Measurements from ENCODE around the gene ZNHIT3. TPM values are rescaled to one million over a fixed set of nuclear protein-coding genes. Genes with fewer than 3 reads are reported as not detected.
"Not testable (repeated sequence)": the region's sequence is repeated elsewhere in the genome, so short reads cannot be mapped to it uniquely, and the experiment has no call there.

The ZNHIT3 gene
- 15.5 and 17.7 TPM in 2 replicates for total RNA-seq

GRCh38 chr17:36486204-36487194, at the start of gene ZNHIT3:
TSS of gene ZNHIT3 (plus strand) at chr17:36486681. CDS start at chr17:36486700, 19 bp downstream.
- TF ChIP-seq CTCF (IDR thresholded peaks at IDR 0.05; ENCODE audit: insufficient read depth, low read depth, low read length): no peak
- peak within 1 kb of the TSS; percentile 90 for H3K4me3 ChIP-seq (ENCODE audit: low read depth, low read length)
- peak; percentile 93 for DNase-seq (ENCODE audit: low read depth)

- DNase-seq (ENCODE audit: low read depth); H3K4me3 ChIP-seq (ENCODE audit: low read depth, low read length): not testable (repeated sequence)
These were observed 44.7 kb upstream of the ZNHIT3 start for GRCh38 chr17:36441792-36442191.

- TF ChIP-seq CTCF (IDR thresholded peaks at IDR 0.05; ENCODE audit: insufficient read depth, low read depth, low read length): no peak
- H3K4me3 ChIP-seq (ENCODE audit: low read depth, low read length): no peak overlapping the region
- no peak for DNase-seq (ENCODE audit: low read depth)
These were observed 42.7 kb upstream of the ZNHIT3 start for GRCh38 chr17:36443777-36444176.

- H3K4me3 ChIP-seq (ENCODE audit: low read depth, low read length); DNase-seq (ENCODE audit: low read depth): not testable (repeated sequence)
These were observed 36.5 kb upstream of the ZNHIT3 start for GRCh38 chr17:36449997-36450396.

GRCh38 chr17:36452888-36453287, 33.6 kb upstream of the ZNHIT3 start:
- not testable (repeated sequence) for DNase-seq (ENCODE audit: low read depth); H3K4me3 ChIP-seq (ENCODE audit: low read depth, low read length)

GRCh38 chr17:36457701-36458100, 28.8 kb upstream of the ZNHIT3 start:
- not testable (repeated sequence) for H3K4me3 ChIP-seq (ENCODE audit: low read depth, low read length); DNase-seq (ENCODE audit: low read depth)

GRCh38 chr17:36459045-36459444, 27.4 kb upstream of the ZNHIT3 start:
- no peak for TF ChIP-seq CTCF (IDR thresholded peaks at IDR 0.05; ENCODE audit: insufficient read depth, low read depth, low read length)
- H3K4me3 ChIP-seq (ENCODE audit: low read depth, low read length): no peak overlapping the region
- no peak for DNase-seq (ENCODE audit: low read depth)

- no peak overlapping the region for H3K4me3 ChIP-seq (ENCODE audit: low read depth, low read length)
- TF ChIP-seq CTCF (IDR thresholded peaks at IDR 0.05; ENCODE audit: insufficient read depth, low read depth, low read length): no peak
- DNase-seq (ENCODE audit: low read depth): no peak
These were observed 26.9 kb upstream of the ZNHIT3 start for GRCh38 chr17:36459601-36460000.

GRCh38 chr17:36460265-36460937, 26.1 kb upstream of the ZNHIT3 start:
- TF ChIP-seq CTCF (IDR thresholded peaks at IDR 0.05; ENCODE audit: insufficient read depth, low read depth, low read length): peak; percentile 11
- no peak for DNase-seq (ENCODE audit: low read depth)
- no peak overlapping the region for H3K4me3 ChIP-seq (ENCODE audit: low read depth, low read length)

All from fibroblast of villous mesenchyme (primary cell).